Adrenal gland (tissue), 5 donors: ENCODE measurements around the gene ABCD1.

ENCODE experiments used
- CTCF ChIP-seq, 6 experiments: fragments of 450-650 bp in 4 of 6; fragments of 200-600 bp in 2 of 6; sonication (generic) in 1 of 6; IDR thresholded peaks; 1 replicate in 5 of 6; 2 replicates in 1 of 6; pipeline versions ENCODE4 v1.5.1 to v1.8.0; 2016 to 2021; ENCODE audit warnings: antibody characterized with exemption in 6 of 6, mild to moderate bottlenecking in 2 of 6, moderate library complexity in 1 of 6
- POLR2A ChIP-seq, 2 donors: fragments of 450-650 bp; IDR thresholded peaks; one replicate each; pipeline ENCODE4 v1.6.1; 2017; ENCODE audit warnings: antibody characterized with exemption in 2 of 2, mild to moderate bottlenecking in 2 of 2, moderate library complexity in 1 of 2
- donor health status: DM: no; HTN: no; CAD: no.

GRCh38 chrX:153719701-153720100, 5.0 kb upstream of the ABCD1 start:
- no peak for TF ChIP-seq CTCF (IDR thresholded peaks at IDR 0.05)
- no peak for TF ChIP-seq POLR2A (IDR thresholded peaks at IDR 0.05)
